SJCRH30 (cell line): ENCODE results near the gene CD151. TPM values are rescaled to one million over a fixed set of nuclear protein-coding genes. Genes with fewer than 3 reads are reported as not detected.

ENCODE experiments used
- DNase-seq, 2 experiments: peaks; one replicate each; pipeline ENCODE4 v3.0.0-alpha.2; 2015 to 2020
- H3K27ac ChIP-seq: fragments of 250-450 bp; sonication (Bioruptor Pico); 2 replicates; pipeline ENCODE4 v1.5.1; 2020; ENCODE audit warnings: mild to moderate bottlenecking, moderate library complexity
- H3K27me3 ChIP-seq: fragments of 250-450 bp; sonication (Bioruptor Pico); 2 replicates; pipeline ENCODE4 v1.5.1; 2020; ENCODE audit warnings: mild to moderate bottlenecking, moderate library complexity
- H3K36me3 ChIP-seq: fragments of 250-450 bp; sonication (Bioruptor Pico); 2 replicates; pipeline ENCODE4 v1.5.1; 2020; ENCODE audit warnings: mild to moderate bottlenecking, moderate library complexity
- H3K4me1 ChIP-seq: fragments of 250-450 bp; sonication (Bioruptor Pico); 2 replicates; pipeline ENCODE4 v1.5.1; 2020; ENCODE audit warnings: mild to moderate bottlenecking, moderate library complexity
- H3K4me3 ChIP-seq: fragments of 250-450 bp; sonication (Bioruptor Pico); 2 replicates; pipeline ENCODE4 v1.5.1; 2020; ENCODE audit warnings: mild to moderate bottlenecking, moderate library complexity
- H3K9me3 ChIP-seq: fragments of 250-450 bp; sonication (Bioruptor Pico); replicated peaks from 2 replicates; pipeline ENCODE4 v1.5.1; 2020; ENCODE audit warnings: mild to moderate bottlenecking, moderate library complexity
- total RNA-seq: library from RNA; depleted of rRNA; stranded (reverse); fragments of >200 nt; shearing (Covaris generic); gene quantifications from 2 replicates; pipeline ENCODE4 v1.2.3, GENCODE V29; 2014

Gene CD151
- total RNA-seq, 1 experiment from 2014 or later: 122 TPM

- peak in 1 of 2 experiments; percentile 24 for DNase-seq
- no peaks in the 10 kb centered on the region for H3K27me3 ChIP-seq
Measured at GRCh38 chr11:794013-794765, 38.6 kb upstream of the CD151 start.

GRCh38 chr11:794766-795633 is 37.8 kb upstream of the CD151 start:
- DNase-seq: peak in 1 of 2 experiments; percentile 6
- H3K27ac ChIP-seq: peak overlapping the region; percentile 43; the same call in 1 of the 2 replicates
- H3K36me3 ChIP-seq: no peaks in the 10 kb centered on the region
- no peaks in the 10 kb centered on the region for H3K27me3 ChIP-seq
- H3K9me3 ChIP-seq: no peaks in the 10 kb centered on the region
- peak overlapping the region; percentile 71 for H3K4me3 ChIP-seq
- peaks cover 19% of the 10 kb centered on the region for H3K4me1 ChIP-seq

More at GRCh38 chr11:794013-794765, 38.6 kb upstream of the CD151 start:
- Histone ChIP-seq H3K9me3 (no peaks in the 10 kb centered on the region), H3K4me3 (no peak overlapping the region), H3K4me1 (peaks cover 25% of the 10 kb centered on the region), H3K27ac (no peak overlapping the region), H3K36me3 (no peaks in the 10 kb centered on the region)

GRCh38 chr11:795634-796564 is 36.9 kb upstream of the CD151 start:
- H3K4me3 ChIP-seq: peak overlapping the region; percentile 71
- no peaks in the 10 kb centered on the region for H3K27me3 ChIP-seq
- peaks cover 17% of the 10 kb centered on the region for H3K4me1 ChIP-seq
- H3K36me3 ChIP-seq: peaks cover under 1% of the 10 kb centered on the region; the same call in 1 of the 2 replicates
- peak overlapping the region; percentile 53 for H3K27ac ChIP-seq
- no peaks in the 10 kb centered on the region for H3K9me3 ChIP-seq
- DNase-seq: peak; percentile 94

- no peak for DNase-seq
- H3K4me1 ChIP-seq: peaks cover 17% of the 10 kb centered on the region
- no peaks in the 10 kb centered on the region for H3K27me3 ChIP-seq
- peaks cover 3% of the 10 kb centered on the region; the same call in 1 of the 2 replicates for H3K36me3 ChIP-seq
- no peaks in the 10 kb centered on the region for H3K9me3 ChIP-seq
- H3K27ac ChIP-seq: peak overlapping the region; percentile 53
- peak overlapping the region; percentile 71 for H3K4me3 ChIP-seq
Measured at GRCh38 chr11:796565-797295, 36.0 kb upstream of the CD151 start.

- Histone ChIP-seq H3K27ac (peak overlapping the region; percentile 71), H3K27me3 (no peaks in the 10 kb centered on the region), H3K4me1 (peaks cover 18% of the 10 kb centered on the region), H3K4me3 (peak overlapping the region; percentile 71), H3K36me3 (peaks cover 4% of the 10 kb centered on the region; the same call in 1 of the 2 replicates), H3K9me3 (no peaks in the 10 kb centered on the region)
- peak; percentile 93 to 94 for DNase-seq
Measured at GRCh38 chr11:797296-798092, 35.3 kb upstream of the CD151 start.

- Histone ChIP-seq H3K27ac (peak within 1 kb of the TSS; percentile 71), H3K4me1 (peaks cover 24% of the 10 kb centered on the region), H3K36me3 (peaks cover 6% of the 10 kb centered on the region; the same call in 1 of the 2 replicates), H3K27me3 (no peaks in the 10 kb centered on the region), H3K4me3 (peak within 1 kb of the TSS; percentile 71), H3K9me3 (no peaks in the 10 kb centered on the region)
- DNase-seq: peak; percentile 79 to 85
Measured at GRCh38 chr11:798093-798713, 34.5 kb upstream of the CD151 start, which contains the start of gene SLC25A22. Gene SLC25A22, minus strand, starts transcription at chr11:798281. Its CDS starts 3,275 bp downstream, at chr11:795006.

GRCh38 chr11:799641-800316 is 33.0 kb upstream of the CD151 start:
- Histone ChIP-seq H3K27ac (no peak overlapping the region), H3K4me1 (peaks cover 31% of the 10 kb centered on the region), H3K4me3 (no peak overlapping the region), H3K27me3 (no peaks in the 10 kb centered on the region), H3K9me3 (no peaks in the 10 kb centered on the region), H3K36me3 (peaks cover 6% of the 10 kb centered on the region; the same call in 1 of the 2 replicates)
- no peak for DNase-seq

GRCh38 chr11:800473-800872 is 32.3 kb upstream of the CD151 start:
- H3K4me3 ChIP-seq: no peak overlapping the region
- H3K27me3 ChIP-seq: no peaks in the 10 kb centered on the region
- peaks cover 26% of the 10 kb centered on the region for H3K4me1 ChIP-seq
- peaks cover 6% of the 10 kb centered on the region; the same call in 1 of the 2 replicates for H3K36me3 ChIP-seq
- no peak for DNase-seq
- no peak overlapping the region for H3K27ac ChIP-seq
- no peaks in the 10 kb centered on the region for H3K9me3 ChIP-seq

GRCh38 chr11:801097-801780 is 31.5 kb upstream of the CD151 start:
- DNase-seq: no peak
- no peak overlapping the region for H3K4me3 ChIP-seq
- peaks cover 21% of the 10 kb centered on the region for H3K4me1 ChIP-seq
- peaks cover 6% of the 10 kb centered on the region; the same call in 1 of the 2 replicates for H3K36me3 ChIP-seq
- no peaks in the 10 kb centered on the region for H3K9me3 ChIP-seq
- H3K27me3 ChIP-seq: no peaks in the 10 kb centered on the region
- no peak overlapping the region for H3K27ac ChIP-seq

GRCh38 chr11:802018-802617 is 30.6 kb upstream of the CD151 start:
- Histone ChIP-seq H3K27ac (no peak overlapping the region), H3K4me1 (peaks cover 14% of the 10 kb centered on the region), H3K36me3 (peaks cover 6% of the 10 kb centered on the region; the same call in 1 of the 2 replicates), H3K4me3 (no peak overlapping the region), H3K9me3 (no peaks in the 10 kb centered on the region), H3K27me3 (no peaks in the 10 kb centered on the region)
- no peak for DNase-seq

GRCh38 chr11:802693-803466 is 29.9 kb upstream of the CD151 start:
- Histone ChIP-seq H3K9me3 (no peaks in the 10 kb centered on the region), H3K36me3 (peaks cover 6% of the 10 kb centered on the region; the same call in 1 of the 2 replicates), H3K27ac (no peak overlapping the region), H3K4me1 (peaks cover 14% of the 10 kb centered on the region), H3K4me3 (no peak overlapping the region), H3K27me3 (no peaks in the 10 kb centered on the region)
- peak; percentile 68 to 79 for DNase-seq
